Activated CD4-positive, alpha-beta T cell treated with anti-CD3 and anti-CD28 coated beads, Interleukin-2, Interleukin-6, amounts not matched to agents 100 ng/mL and 50 ng/mL, durations not matched to agents 16 hours and 8 hours (primary cell): Measurements from ENCODE around the gene CEBPB.
"Not testable (repeated sequence)": the region's sequence is repeated elsewhere in the genome, so short reads cannot be mapped to it uniquely, and the experiment has no call there.

ENCODE experiments used
- DNase-seq: peaks from one replicate; pipeline ENCODE4 v3.0.0-alpha.2; 2020

Gene CEBPB

GRCh38 chr20:50170549-50171220, 19.9 kb upstream of the CEBPB start:
- DNase-seq = no peak

- DNase-seq = no peak
These were observed 18.1 kb upstream of the CEBPB start for GRCh38 chr20:50172347-50173013.

- DNase-seq = no peak
These were observed 16.2 kb upstream of the CEBPB start for GRCh38 chr20:50174456-50174855.

DNA sequence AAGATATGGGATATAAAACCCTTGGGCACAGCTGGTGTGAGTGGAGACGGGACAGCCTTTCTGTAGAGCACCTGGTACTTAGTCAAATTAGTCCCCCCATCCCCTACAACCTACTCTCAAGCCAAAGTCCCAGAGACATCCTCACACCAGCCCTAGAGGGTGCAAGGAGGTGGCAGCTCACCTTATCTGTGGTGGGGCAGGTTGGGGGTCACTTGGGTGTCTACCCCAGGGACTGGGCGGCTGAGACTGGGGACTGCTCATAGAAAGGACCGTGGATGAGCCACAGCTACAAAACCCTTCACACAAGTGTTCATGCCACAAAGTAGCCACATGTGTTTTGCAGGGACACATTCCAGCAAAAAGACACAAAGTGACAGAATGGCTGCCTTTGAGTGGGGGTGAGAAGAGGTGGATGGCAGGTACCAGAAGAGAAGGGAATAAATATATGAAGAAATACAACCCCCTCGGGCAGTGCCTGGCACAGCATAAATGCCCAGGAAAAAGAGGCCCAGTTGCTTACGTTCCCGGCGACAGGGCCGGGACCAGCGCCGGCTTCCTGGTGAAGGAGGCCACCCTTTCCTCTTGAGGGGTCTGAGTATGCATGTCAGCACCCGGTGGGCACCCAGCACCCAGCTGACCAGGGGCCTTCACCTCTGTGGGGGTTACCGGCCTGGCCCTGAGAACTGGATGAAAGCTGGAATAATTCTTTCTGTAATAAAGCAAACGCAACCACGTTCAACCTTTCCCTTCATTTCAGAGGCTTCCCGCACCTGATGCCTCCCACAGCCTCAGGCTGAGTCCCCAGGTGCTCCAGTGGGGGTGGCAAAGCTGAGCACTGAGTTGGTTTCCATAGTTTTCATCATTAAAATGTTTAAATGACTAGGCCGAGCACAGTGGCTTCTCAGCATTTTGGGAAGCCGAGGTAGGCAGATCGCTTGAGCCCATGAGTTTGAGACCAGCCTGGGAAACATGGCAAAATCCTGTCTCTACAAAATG, 14.4 kb upstream of the CEBPB start:
- no peak for DNase-seq

DNA sequence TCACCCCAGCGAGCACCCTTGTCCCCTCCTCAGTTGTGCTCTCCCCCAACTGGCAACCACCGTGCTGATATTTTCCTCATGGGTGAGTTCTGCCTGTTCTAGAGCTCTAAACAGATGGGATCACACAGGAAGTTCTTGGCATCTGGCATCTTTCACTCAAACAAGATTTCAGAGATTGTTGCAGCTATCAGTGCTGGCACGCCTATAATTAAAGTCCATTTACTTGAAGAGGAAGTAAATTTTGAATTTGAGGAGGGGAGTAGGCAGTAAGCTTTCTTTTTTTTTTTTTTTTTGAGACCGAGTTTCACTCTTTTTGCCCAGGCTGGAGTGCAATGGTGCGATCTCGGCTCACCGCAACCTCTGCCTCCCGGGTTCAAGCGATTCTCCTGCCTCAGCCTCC, 12.0 kb upstream of the CEBPB start:
- not testable (repeated sequence) for DNase-seq

DNA sequence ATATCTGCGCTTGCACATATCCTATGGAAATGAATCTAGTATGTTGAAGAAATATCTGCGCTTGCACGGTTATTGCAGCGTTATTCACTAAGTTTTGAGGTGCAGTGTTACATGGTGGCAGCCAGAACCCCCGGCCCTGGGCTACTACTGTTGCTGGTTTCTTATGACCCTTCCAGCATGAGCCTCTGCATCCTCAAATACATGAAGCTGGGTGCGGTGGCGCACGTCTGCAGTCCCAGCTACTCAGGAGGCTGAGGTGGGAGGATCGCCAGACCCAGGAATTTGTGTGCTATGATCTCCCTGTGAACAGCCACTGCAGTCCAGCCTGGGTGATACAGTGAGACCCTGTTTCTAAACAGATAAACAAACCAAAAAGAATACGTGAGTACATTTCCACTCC, 9.3 kb upstream of the CEBPB start:
- DNase-seq = no peak

DNA sequence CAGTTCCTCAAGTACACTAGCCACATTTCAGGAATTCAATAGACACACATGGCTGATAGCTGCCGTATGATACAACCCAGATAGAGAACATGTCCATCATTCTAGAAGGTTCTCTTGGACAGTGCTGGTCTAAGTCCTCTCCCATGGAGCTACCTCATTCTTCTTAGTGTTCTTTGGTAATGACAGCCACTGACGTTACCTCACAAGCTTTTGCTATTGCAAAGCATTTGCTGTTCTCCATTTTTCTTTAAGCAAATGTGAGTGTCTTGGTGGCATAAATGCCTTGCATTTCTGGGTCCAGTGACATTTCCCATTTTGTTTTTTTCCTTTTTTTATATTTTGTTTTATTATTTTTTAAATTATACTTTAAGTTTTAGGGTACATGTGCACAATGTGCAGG, 8.3 kb upstream of the CEBPB start:
- DNase-seq = no peak

DNA sequence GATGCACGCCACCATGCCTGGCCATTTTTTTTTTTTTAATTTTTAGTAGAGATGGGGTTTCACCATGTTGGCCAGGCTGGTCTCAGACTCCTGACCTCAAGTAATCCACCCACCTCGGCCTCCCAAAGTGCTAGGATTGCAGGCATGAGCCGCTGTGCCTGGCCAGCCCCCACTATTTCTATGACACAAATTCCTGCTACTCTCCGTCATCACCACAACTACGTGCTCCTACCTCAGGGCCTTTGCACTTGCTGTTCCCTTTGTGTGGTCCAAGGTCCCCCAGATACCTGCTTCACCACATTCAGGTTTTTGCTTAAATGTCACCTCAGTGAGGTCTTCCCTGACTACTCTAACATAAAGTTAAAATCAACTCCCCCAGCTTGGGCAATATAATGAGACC, 5.2 kb upstream of the CEBPB start:
- DNase-seq = no peak

- peak; percentile 94 for DNase-seq
These were observed 4.3 kb upstream of the CEBPB start for GRCh38 chr20:50186151-50186885.

DNA sequence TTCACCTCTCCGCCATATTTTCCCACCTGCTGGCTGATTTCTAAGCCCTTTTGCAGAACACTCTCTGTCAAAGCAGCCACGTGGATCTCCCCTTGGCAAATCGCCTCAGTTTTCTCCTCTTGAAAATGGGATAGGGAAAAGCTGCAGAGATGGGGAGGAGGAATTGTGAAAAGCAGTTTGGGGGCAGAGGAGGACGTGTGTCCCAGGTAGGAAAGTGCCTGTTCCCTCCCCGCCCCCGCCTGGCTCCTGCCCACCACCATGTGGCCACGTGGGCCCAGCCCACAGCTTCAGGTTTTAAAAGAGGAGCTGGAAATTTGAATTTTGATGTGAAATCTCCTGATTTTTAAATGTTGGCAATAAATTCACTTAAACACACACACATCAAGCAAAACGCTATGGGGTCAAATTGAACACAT, 3.6 kb upstream of the CEBPB start:
- DNase-seq = no peak

- no peak for DNase-seq
These were observed 3.1 kb upstream of the CEBPB start for GRCh38 chr20:50187403-50188051.

DNA sequence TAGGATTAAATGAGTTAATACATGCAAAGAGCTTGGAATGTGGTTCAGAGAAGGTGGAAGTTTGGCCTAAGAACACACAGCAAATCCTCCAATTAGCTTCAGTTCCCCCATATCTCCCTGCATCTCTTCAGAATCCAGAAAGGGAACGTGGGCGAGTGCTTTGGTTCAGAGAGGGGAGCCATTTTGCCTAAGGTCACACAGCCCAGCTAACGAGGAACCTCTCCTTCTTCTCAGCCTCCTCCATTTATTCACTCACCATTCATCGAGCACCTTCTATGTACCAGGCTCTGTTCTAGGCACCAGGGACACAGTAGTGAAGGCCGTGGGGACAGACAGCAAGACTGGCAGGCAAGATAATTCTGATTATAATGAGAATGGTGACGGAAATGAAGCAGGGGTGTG, 2.3 kb upstream of the CEBPB start:
- no peak for DNase-seq

- no peak for DNase-seq
These were observed 1.6 kb upstream of the CEBPB start for GRCh38 chr20:50188879-50189680.

DNA sequence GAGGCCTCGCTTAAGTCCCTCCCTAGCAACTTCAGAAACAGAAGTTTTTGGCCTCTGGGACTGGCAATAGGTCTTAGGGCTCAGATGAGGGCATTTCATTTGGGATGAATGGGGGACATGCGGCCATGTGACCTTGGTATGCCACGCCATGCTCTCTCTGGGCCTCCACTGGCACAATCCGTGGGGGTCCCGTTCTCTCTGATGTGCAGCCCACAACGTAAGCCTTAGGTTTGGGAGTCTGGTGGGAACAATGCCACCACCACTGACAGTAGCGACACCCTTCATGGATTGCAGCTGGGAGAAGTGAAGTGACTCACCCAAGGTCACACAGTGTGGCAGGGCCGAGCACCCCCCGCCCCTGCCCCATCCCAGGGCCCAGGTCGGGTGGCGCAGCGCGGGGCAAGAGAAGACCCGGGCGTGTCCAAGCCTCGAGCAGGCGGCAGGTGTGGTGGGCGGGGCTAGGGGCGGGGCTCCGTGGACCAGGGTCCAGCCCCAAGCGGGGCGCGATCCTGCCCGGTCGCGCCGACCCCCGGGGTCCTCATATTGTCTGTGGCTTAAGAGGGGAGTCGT, 864 bp upstream of the CEBPB start:
- peak; percentile 36 for DNase-seq

DNA sequence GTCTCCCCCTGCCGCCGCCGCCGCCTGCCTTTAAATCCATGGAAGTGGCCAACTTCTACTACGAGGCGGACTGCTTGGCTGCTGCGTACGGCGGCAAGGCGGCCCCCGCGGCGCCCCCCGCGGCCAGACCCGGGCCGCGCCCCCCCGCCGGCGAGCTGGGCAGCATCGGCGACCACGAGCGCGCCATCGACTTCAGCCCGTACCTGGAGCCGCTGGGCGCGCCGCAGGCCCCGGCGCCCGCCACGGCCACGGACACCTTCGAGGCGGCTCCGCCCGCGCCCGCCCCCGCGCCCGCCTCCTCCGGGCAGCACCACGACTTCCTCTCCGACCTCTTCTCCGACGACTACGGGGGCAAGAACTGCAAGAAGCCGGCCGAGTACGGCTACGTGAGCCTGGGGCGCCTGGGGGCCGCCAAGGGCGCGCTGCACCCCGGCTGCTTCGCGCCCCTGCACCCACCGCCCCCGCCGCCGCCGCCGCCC, 474 bp downstream of the CEBPB start:
- DNase-seq = peak; percentile 79

DNA sequence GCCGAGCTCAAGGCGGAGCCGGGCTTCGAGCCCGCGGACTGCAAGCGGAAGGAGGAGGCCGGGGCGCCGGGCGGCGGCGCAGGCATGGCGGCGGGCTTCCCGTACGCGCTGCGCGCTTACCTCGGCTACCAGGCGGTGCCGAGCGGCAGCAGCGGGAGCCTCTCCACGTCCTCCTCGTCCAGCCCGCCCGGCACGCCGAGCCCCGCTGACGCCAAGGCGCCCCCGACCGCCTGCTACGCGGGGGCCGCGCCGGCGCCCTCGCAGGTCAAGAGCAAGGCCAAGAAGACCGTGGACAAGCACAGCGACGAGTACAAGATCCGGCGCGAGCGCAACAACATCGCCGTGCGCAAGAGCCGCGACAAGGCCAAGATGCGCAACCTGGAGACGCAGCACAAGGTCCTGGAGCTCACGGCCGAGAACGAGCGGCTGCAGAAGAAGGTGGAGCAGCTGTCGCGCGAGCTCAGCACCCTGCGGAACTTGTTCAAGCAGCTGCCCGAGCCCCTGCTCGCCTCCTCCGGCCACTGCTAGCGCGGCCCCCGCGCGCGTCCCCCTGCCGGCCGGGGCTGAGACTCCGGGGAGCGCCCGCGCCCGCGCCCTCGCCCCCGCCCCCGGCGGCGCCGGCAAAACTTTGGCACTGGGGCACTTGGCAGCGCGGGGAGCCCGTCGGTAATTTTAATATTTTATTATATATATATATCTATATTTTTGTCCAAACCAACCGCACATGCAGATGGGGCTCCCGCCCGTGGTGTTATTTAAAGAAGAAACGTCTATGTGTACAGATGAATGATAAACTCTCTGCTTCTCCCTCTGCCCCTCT, 1.1 kb downstream of the CEBPB start:
- DNase-seq = peak; percentile 63

DNA sequence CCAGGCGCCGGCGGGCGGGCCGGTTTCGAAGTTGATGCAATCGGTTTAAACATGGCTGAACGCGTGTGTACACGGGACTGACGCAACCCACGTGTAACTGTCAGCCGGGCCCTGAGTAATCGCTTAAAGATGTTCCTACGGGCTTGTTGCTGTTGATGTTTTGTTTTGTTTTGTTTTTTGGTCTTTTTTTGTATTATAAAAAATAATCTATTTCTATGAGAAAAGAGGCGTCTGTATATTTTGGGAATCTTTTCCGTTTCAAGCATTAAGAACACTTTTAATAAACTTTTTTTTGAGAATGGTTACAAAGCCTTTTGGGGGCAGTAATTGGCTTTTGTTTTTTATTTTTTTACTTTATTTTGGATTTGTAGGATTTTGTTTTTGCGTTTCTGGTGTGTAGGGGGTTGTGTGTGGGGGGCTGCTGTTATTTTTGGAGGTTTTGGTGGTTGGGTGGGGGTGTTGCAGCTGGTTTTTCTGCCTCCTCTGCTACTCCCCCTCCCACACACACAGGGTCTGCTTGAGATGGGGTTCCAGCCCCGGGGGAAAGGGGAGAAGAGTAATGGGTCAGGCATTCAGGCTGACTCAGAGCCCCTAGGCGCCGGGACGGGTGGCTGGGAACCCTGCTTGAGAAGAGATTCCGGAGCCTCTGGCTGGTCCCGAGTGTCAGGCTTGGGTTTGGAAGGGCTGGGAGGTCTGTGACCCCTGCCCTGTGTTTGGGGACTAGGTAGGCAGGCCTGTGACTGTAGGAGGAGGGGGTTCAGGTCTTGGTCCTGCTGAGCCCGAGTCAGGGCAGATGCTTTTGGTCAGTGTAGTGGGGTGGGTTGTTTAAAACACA, 2.0 kb downstream of the CEBPB start:
- DNase-seq = peak; percentile 90

DNA sequence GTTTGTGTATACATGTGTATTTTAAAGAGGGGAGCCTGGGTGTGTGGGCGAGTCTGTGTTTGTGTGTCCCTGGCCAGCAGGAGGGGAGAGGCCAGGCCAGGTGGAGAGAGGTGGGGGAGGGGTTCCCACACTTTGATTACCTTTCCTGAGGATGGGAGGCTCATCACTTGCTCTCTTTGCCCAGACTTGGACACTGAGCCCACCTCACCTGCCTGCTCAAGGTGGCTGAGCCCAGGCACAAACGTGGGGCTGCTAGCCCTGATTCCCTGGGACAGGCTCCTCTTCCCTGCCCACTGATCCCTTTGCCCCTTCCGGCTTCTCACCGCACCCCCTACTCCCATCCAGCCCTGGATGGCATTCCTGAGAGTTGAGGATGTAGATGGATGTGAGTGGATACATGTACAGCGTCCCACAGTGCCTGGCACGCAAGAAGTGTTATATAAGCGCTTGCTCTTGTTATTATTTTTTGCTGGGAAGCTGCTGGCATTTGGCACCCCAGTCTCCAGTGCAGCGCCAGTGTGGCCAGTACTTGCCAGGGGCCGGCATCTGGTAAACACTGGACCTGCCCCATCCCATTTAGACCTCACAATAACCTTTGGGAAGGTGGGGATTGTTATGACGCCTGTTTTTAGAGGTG, 2.7 kb downstream of the CEBPB start:
- DNase-seq = peak; percentile 18
